Right ventricle myocardium inferior (tissue), 1 donor: ENCODE data around the gene POU2AF3. TPM values are rescaled to one million over a fixed set of nuclear protein-coding genes. Genes with fewer than 3 reads are reported as not detected.
A peak's percentile ranks its signal among the peaks of the same experiment; 100 is the strongest.
"Not testable (repeated sequence)": the region's sequence is repeated elsewhere in the genome, so short reads cannot be mapped to it uniquely, and the experiment has no call there.

Experiments
- ATAC-seq: fragments of 200-7000 bp; cut with Tn5 transposase; one replicate; pipeline ENCODE4 v1.9.1; 2020; ENCODE audit warnings: mild to moderate bottlenecking, moderate library complexity
- DNase-seq: peaks from one replicate; pipeline ENCODE4 v3.0.0; 2021; ENCODE audit errors: missing footprints
- intact Hi-C: fragments of 100-400 bp; cut with DNase I; formaldehyde crosslinking; loops from one replicate; pipeline ENCODE4 v1.11.0; 2022
- long read RNA-seq: library from polyadenylated mRNA; unstranded; transcript quantifications from one replicate; pipeline ENCODE4 v2.0.0, GENCODE V29; 2021
- total RNA-seq: library from RNA; stranded (reverse); fragmentation: NEBNext Ultra II Directional; extraction: Animal tissue kit (Norgen Biotek cat#: 25700); gene quantifications from one replicate; pipeline ENCODE4 v1.2.1, GENCODE V29; 2021
- donor health status: DM: no; HTN: yes; CAD: no; lungs with severe emphysema.

POU2AF3 gene
- total RNA-seq, result 0.65 TPM
- long read RNA-seq, result 0 reads

- ATAC-seq (peak; percentile 65), DNase-seq (no peak)
- intact Hi-C loops, result no loop called here
Measured at GRCh38 chr11:111298413-111299100, at the start of gene POU2AF3. TSS of gene POU2AF3 (plus strand) at chr11:111298546. CDS start at chr11:111298582, 36 bp downstream.

- DNase-seq (no peak), ATAC-seq (no peak)
- intact Hi-C loops, result no loop called here
Measured at GRCh38 chr11:111250936-111251335, 47.4 kb upstream of the POU2AF3 start.

GRCh38 chr11:111253131-111253530, 45.2 kb upstream of the POU2AF3 start:
- ATAC-seq, result no peak
- no peak for DNase-seq

DNA sequence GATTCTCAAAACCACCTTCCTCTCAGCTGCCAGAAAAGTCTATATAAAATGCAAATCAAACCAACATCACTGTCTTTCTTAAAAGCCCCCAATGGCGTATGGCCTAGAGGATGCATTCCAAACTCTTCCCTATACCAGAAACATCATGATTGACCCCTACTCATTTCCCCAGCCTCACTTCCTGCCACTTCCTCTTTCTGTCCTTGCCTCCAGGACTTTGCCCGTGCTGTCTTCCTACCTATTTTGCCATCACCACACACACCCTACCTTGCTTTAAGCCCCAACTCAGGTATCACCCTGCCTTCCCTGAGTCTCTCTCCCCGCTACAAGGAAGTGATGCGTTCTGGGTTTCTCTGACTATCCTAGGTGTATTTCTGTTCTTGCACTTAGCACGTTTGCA, 44.7 kb upstream of the POU2AF3 start:
- no peak for DNase-seq
- intact Hi-C loops, result no loop called here
- ATAC-seq, result no peak

More at GRCh38 chr11:111253131-111253530, 45.2 kb upstream of the POU2AF3 start:
- intact Hi-C loops, result no loop called here

- intact Hi-C loops, result no loop called here
- no peak for ATAC-seq
- no peak for DNase-seq
Measured at GRCh38 chr11:111258046-111258445, 40.3 kb upstream of the POU2AF3 start.

GRCh38 chr11:111259896-111260295, 38.5 kb upstream of the POU2AF3 start:
- DNase-seq, result no peak
- ATAC-seq, result no peak
- intact Hi-C loops, result no loop called here

DNA sequence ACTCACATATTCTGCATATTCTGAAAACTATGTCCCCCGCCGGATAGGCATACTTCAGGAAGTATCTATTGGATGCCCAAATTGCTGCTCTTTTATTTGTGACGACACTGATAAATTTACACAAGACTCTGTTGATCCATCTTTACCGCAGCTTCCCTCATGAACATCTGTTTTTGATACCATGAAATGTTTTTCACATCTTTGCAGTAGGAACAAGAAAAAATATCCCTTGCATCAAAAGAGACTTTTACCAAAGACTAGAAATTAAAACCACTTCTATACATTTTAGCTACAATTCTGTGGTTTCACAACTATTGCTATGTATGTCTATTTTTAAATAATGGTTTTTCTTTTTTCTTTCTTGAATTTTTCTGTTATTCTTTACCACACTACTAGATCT, 37.5 kb upstream of the POU2AF3 start:
- intact Hi-C loops, result no loop called here
- DNase-seq (no peak), ATAC-seq (no peak)

GRCh38 chr11:111264646-111265045, 33.7 kb upstream of the POU2AF3 start:
- intact Hi-C loops, result no loop called here
- ATAC-seq, result no peak
- DNase-seq, result no peak

DNA sequence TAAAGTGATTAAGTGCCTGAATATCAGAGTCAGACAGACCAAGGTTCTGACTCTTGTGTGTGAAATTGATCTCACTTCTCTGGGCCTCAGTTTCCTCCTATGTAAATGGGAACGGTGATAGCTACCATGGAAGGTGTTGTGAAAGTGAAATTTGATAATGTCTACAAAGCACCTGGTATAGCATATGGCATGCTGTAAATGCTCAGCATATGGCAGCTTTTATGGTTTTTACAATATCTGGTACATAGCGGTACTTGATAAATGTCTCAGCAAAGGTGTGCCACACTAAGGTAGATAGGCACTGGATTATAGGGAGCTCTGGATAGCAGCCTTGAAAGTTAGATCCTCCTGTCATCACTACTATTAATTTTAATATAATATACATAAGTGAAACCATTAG, 32.9 kb upstream of the POU2AF3 start:
- no peak for ATAC-seq
- intact Hi-C loops, result no loop called here
- DNase-seq, result no peak

DNA sequence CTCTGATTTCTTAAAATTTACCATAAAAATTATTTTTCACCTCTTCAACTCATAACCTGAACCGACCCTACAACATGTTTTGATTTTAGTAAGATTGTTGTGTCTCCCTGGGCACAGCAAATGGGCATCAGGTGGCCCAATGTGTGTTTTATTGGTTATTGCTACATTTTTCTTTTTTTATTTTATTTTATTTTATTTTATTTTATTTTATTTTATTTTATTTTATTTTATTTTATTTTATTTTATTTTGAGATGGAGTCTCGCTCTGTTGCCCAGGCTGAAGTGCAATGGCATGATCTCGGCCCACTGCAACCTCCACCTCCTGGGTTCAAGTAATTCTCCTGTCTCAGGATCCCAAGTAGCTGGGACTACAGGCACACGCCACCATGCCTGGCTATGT, 30.0 kb upstream of the POU2AF3 start:
- ATAC-seq, intact Hi-C loops, DNase-seq: not testable (repeated sequence)

DNA sequence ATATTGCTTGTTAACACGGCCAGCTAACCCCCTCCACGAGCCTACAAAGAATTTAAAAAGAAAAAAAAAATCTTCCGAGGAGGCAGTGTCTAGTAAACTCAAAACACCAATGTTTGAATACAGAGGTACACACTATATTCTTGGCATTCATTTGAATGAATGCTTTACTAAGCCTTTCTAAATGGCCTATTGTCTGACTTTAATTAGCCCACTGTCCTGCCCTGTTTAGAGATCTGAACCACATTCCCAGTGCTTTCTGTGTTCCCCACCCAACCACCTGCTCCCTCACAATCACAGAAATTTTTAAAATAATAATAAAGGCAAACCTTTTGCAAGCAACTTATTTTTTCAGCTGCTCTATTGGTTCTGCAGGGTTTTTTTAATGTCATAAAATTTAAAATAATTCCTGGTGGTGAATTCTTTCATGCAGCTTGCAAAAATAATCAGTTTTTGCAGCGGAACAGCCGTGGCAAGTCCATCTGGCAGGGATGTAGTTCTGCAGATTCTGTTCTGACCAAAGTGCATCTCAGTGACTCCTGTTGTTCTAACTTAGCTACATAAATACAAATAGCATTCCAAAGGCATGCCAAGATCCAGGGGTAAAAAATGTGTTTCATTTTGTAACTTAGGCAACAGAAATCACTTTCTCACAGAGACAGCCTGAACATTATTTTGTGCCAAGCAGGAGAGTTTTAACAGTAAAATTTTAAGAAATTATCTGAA, 29.0 kb upstream of the POU2AF3 start:
- DNase-seq (no peak), ATAC-seq (no peak)
- intact Hi-C loops, result no loop called here

DNA sequence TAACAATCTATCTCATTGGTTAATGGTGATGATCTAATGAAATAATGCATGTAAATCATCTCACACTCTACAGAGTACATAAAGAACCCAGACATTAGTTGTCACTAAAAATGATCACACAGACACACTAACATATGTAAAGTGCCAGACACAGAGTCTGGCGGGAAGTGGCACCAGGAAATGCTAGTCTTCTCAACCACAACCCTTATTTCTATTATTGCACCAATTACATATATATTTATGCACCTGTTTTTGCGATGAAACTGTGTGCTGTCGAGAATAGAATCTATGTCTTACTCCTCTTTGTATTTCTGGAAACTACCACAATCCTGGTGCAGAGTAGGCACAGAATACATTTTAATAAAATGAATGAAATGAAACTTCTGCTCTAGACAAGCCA, 25.9 kb upstream of the POU2AF3 start:
- ATAC-seq (no peak), DNase-seq (no peak)
- intact Hi-C loops, result no loop called here

GRCh38 chr11:111282562-111283075, 15.7 kb upstream of the POU2AF3 start:
- no peak for ATAC-seq
- intact Hi-C loops, result loop anchor here (1.0 to 10.0 kb wide), 3 partner anchors 140 to 262 kb away; partner anchors contain the start of gene LAYN
- DNase-seq, result no peak

GRCh38 chr11:111283945-111284481, 14.3 kb upstream of the POU2AF3 start:
- DNase-seq, result peak; percentile 73
- intact Hi-C loops, result loop anchor here (1.0 to 10.0 kb wide), 3 partner anchors 138 to 261 kb away; partner anchors contain the start of gene LAYN

GRCh38 chr11:111285189-111286091, 12.9 kb upstream of the POU2AF3 start:
- ATAC-seq (no peak), DNase-seq (no peak)
- intact Hi-C loops, result loop anchor here (10.0 kb wide), 1 partner anchor 259 kb away; the partner anchor contains the start of gene LAYN

More at GRCh38 chr11:111283945-111284481, 14.3 kb upstream of the POU2AF3 start:
- ATAC-seq, result peak; percentile 57

- DNase-seq (no peak), ATAC-seq (no peak)
- intact Hi-C loops, result no loop called here
Measured at GRCh38 chr11:111291764-111292163, 6.6 kb upstream of the POU2AF3 start.

- intact Hi-C loops, DNase-seq, ATAC-seq: not testable (repeated sequence)
Measured at GRCh38 chr11:111292408-111292807, 5.9 kb upstream of the POU2AF3 start.

- DNase-seq (no peak), ATAC-seq (no peak)
- intact Hi-C loops, result no loop called here
Measured at GRCh38 chr11:111296196-111296595, 2.1 kb upstream of the POU2AF3 start.

DNA sequence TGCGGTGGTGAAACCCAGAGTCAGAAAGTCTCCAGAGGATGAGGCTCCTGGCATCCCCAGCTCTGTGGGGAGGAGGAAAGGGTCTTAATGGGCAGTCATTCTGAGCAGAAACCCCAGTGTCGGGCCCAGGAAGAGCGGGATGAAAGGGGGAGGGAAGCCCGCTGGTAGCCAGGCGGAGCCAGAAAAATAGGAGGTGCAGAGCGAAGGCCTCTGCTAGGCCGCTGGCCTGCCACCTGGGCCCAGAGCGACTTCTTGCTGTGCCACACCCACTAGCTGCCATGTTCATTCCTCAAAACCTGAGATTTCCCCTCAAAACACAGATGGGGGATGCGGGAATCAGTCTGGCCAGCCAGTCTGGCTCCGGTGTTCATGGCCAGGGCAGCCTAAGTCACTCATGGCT, 650 bp upstream of the POU2AF3 start:
- intact Hi-C loops, result no loop called here
- no peak for DNase-seq
- no peak for ATAC-seq
